ENCODE measurements around the gene SPINK7. TPM values are rescaled to one million over a fixed set of nuclear protein-coding genes. Genes with fewer than 3 reads are reported as not detected.

The SPINK7 gene
- total RNA-seq, 2 donors from 2014 or later = not detected

DNA sequence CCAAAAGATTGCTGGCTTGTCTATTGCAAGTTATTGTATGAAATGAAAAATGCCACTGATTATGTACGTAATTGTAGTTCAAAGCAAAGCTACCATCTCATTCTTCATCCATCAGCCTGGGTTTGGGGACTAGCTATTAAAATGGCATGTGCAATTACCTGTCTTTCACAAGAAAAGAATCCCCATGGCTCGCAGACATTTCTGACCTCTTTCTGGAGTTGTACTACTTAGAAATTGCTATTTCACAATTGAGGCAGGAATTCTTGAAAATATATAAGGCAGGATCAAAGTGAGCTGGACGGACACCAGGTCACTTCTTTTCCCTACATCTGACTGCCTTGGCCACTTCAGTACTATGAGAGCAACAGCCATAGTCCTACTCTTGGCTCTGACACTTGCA lies 23.0 kb downstream of the SPINK7 start, which contains the start of gene SPINK9:
Gene SPINK9, plus strand, starts transcription at position 301 of the 400 bp plus-strand sequence. Its CDS starts 55 bp downstream, at position 356.
- TF ChIP-seq POLR2A (IDR thresholded peaks at IDR 0.05) = no peak
- TF ChIP-seq CTCF (IDR thresholded peaks at IDR 0.05) = no peak
- H3K4me3 ChIP-seq = no peak within 1 kb of the TSS
- H3K36me3 ChIP-seq (replicated peaks in 1 of 2; ENCODE audit: insufficient read depth in 1 of 2, low read depth in 2 of 2) = no peaks in the 10 kb centered on the region
- DNase-seq (no peak), ATAC-seq (no peak)
- 87 to 91% methylated on average over 3 of the region's 3 CpGs for WGBS, 2 donors
- intact Hi-C loops (cut with DNase I) = no loop called here
- no peaks in the 10 kb centered on the region for H3K27me3 ChIP-seq
- H3K9me3 ChIP-seq = peaks cover 0 to 3% (median 0%) of the 10 kb centered on the region in 3 donors
- H3K4me1 ChIP-seq = no peaks in the 10 kb centered on the region
- H3K27ac ChIP-seq = no peak within 1 kb of the TSS

DNA sequence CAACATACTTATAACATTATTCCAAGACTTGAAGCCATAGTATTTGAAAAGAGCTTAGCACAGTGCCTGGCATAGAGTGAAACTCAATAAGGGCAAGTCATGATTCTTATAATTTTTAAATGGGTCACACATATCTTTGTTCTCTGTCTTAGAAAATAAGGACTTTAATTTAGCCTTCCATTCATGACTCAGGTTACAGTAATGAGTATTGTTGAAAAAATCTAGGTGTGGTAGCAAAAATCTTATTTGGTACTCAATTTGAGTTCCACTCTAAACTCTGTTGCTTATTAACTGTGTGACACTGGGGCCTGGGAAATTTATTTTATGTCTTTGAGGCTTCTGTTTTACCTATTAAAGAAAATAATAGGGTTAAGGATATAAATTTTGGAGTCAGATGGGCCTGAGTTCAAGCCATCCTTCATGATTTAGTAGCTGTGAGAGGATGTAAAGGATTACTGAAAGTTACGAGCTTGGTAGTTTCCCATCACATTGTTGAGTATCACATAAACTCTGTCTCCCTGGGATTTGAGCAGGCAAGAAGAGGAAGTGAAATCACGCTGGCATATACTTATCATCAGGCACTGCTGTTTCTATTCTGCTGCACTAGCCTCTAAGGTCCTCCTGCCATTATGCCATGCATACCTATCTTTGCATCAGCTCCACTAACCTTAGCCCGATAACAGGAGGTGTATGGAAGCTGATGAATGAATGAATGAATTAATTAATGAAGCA lies 24.6 kb downstream of the SPINK7 start:
- no peak overlapping the region for H3K27ac ChIP-seq
- no peaks in the 10 kb centered on the region for H3K4me1 ChIP-seq
- ATAC-seq (no peak), DNase-seq (no peak)
- H3K4me3 ChIP-seq = no peak overlapping the region
- 85 to 91% methylated on average over 3 of the region's 3 CpGs for WGBS, 2 donors
- intact Hi-C loops (cut with DNase I) = no loop called here
- H3K36me3 ChIP-seq (replicated peaks in 1 of 2; ENCODE audit: insufficient read depth in 1 of 2, low read depth in 2 of 2) = no peaks in the 10 kb centered on the region
- no peak for TF ChIP-seq CTCF (IDR thresholded peaks at IDR 0.05)
- TF ChIP-seq POLR2A (IDR thresholded peaks at IDR 0.05) = no peak
- H3K27me3 ChIP-seq = no peaks in the 10 kb centered on the region
- H3K9me3 ChIP-seq = peaks cover 0 to 3% (median 0%) of the 10 kb centered on the region in 3 donors

DNA sequence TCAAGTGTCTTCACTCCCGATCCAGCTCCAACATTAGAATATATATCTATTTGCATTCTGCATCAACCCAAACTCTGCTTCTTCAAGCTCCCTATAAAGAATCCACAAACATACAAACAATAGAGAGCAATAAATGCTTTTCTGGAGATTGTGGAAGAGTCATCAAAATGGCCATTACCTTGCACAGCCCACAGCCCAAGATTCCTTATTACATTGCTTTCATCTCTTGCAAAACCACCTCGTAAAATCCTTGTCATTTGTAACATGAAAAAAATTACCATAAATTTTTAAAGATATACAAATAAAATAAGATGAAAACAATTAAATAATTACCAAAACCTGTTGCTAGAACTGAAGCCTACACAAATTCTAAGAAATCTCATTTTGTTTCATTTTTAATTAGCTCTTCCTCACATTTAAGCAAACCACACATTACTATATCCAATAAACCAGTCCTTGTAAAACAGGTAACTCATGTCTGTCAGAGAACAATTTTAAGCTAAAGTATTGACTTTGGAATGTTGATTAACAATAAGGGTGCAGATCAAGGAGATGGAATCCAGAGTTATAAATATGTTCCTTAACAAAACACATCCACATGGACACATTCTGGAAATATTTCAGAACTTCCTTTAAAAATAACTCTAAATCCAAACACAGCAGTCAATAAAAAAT lies 30.3 kb downstream of the SPINK7 start:
- WGBS, 2 donors = 90 to 95% methylated on average over 2 of the region's 2 CpGs
- Histone ChIP-seq H3K9me3 (peaks cover 0 to 3% (median 0%) of the 10 kb centered on the region in 3 donors), H3K27ac (no peak overlapping the region), H3K27me3 (no peaks in the 10 kb centered on the region), H3K4me1 (no peaks in the 10 kb centered on the region), H3K36me3 (replicated peaks in 1 of 2; ENCODE audit: insufficient read depth in 1 of 2, low read depth in 2 of 2) (no peaks in the 10 kb centered on the region), H3K4me3 (no peak overlapping the region)
- no peak for ATAC-seq
- no peak for DNase-seq
- intact Hi-C loops (cut with DNase I) = no loop called here
- no peak for TF ChIP-seq CTCF (IDR thresholded peaks at IDR 0.05)
- TF ChIP-seq POLR2A (IDR thresholded peaks at IDR 0.05) = no peak

GRCh38 chr5:148343046-148343407 lies 30.8 kb downstream of the SPINK7 start:
- Histone ChIP-seq H3K9me3 (peaks cover 0 to 3% (median 0%) of the 10 kb centered on the region in 3 donors), H3K27me3 (no peaks in the 10 kb centered on the region), H3K4me3 (no peak overlapping the region), H3K27ac (no peak overlapping the region), H3K4me1 (no peaks in the 10 kb centered on the region), H3K36me3 (replicated peaks in 1 of 2; ENCODE audit: insufficient read depth in 1 of 2, low read depth in 2 of 2) (no peaks in the 10 kb centered on the region)
- intact Hi-C loops (cut with DNase I) = no loop called here
- ATAC-seq = no peak
- TF ChIP-seq CTCF (IDR thresholded peaks at IDR 0.05) (no peak), POLR2A (IDR thresholded peaks at IDR 0.05) (no peak)
- DNase-seq = no peak
- WGBS, 2 donors = 74 to 75% methylated on average over 2 of the region's 2 CpGs

Data from body of pancreas (tissue), 4 donors.